Suprapubic skin (tissue), 4 donors: ENCODE measurements around the gene CRABP2. TPM values are rescaled to one million over a fixed set of nuclear protein-coding genes. Genes with fewer than 3 reads are reported as not detected.

Experiments used
- DNase-seq, 2 donors: peaks; one replicate each; pipeline ENCODE4 v3.0.0-alpha.2; 2019; ENCODE audit warnings: low spot score in 2 of 2
- H3K27ac ChIP-seq: fragments of 200-600 bp; sonication (generic); one replicate; pipeline ENCODE4 v1.5.1; 2019
- H3K27me3 ChIP-seq: fragments of 200-600 bp; sonication (generic); one replicate; pipeline ENCODE4 v1.5.1; 2019
- H3K36me3 ChIP-seq: fragments of 200-600 bp; sonication (generic); one replicate; pipeline ENCODE4 v1.5.1; 2019
- H3K4me1 ChIP-seq: fragments of 200-600 bp; sonication (generic); one replicate; pipeline ENCODE4 v1.5.1; 2019
- H3K4me3 ChIP-seq: fragments of 200-600 bp; sonication (generic); one replicate; pipeline ENCODE4 v1.5.1; 2019; ENCODE audit warnings: mild to moderate bottlenecking
- H3K9me3 ChIP-seq: fragments of 200-600 bp; sonication (generic); one replicate; pipeline ENCODE4 v1.5.1; 2019
- CTCF ChIP-seq, 2 donors: fragments of 200-600 bp in 1 of 2; fragments of 450-650 bp in 1 of 2; sonication (generic) in 1 of 2; IDR thresholded peaks; one replicate each; pipeline ENCODE4 v1.5.1; 2016 to 2019; ENCODE audit warnings: antibody characterized with exemption in 2 of 2, mild to moderate bottlenecking in 1 of 2, moderate library complexity in 1 of 2
- EP300 ChIP-seq: sonication (generic); formaldehyde crosslinking; IDR thresholded peaks from one replicate; pipeline ENCODE4 v1.6.1; 2017; ENCODE audit warnings: antibody characterized with exemption
- POLR2A ChIP-seq, 2 donors: fragments of 450-650 bp; IDR thresholded peaks; one replicate each; pipeline ENCODE4 v1.6.1; 2017; ENCODE audit warnings: antibody characterized with exemption in 2 of 2, mild to moderate bottlenecking in 2 of 2, moderate library complexity in 2 of 2
- POLR2AphosphoS5 ChIP-seq, 3 donors: sonication (generic); formaldehyde crosslinking; IDR thresholded peaks; one replicate each; pipeline ENCODE4 v1.6.1; 2017; ENCODE audit warnings: antibody characterized with exemption in 3 of 3
- whole genome bisulfite sequencing: methylation state at CpG from one replicate; pipeline ENCODE4 v1.1.5; 2018; 5-methylcytosine and 5-hydroxymethylcytosine counted together
- total RNA-seq, 4 donors: library from RNA; depleted of rRNA; stranded (reverse); fragments of >200 nt; gene quantifications; one replicate each; pipeline ENCODE4 v1.1.0, GENCODE V29; 2016

CRABP2 gene
- total RNA-seq, 4 donors from 2014 or later = 38.4 to 98.0 (median 68.2) TPM

GRCh38 chr1:156663178-156663577 lies 42.2 kb downstream of the CRABP2 start:
- no peaks in the 10 kb centered on the region for H3K27me3 ChIP-seq
- no peak overlapping the region for H3K4me3 ChIP-seq
- DNase-seq = no peak
- H3K9me3 ChIP-seq = no peaks in the 10 kb centered on the region
- 30% methylated on average over 5 of the region's 5 CpGs for WGBS
- H3K4me1 ChIP-seq = peaks cover 87% of the 10 kb centered on the region
- H3K36me3 ChIP-seq = no peaks in the 10 kb centered on the region
- TF ChIP-seq POLR2AphosphoS5 (IDR thresholded peaks at IDR 0.05) = no peak
- no peak for TF ChIP-seq CTCF (IDR thresholded peaks at IDR 0.05)
- no peak for TF ChIP-seq POLR2A (IDR thresholded peaks at IDR 0.05)
- TF ChIP-seq EP300 = no peak
- H3K27ac ChIP-seq = no peak overlapping the region

GRCh38 chr1:156662800-156663055 lies 42.7 kb downstream of the CRABP2 start:
- Histone ChIP-seq H3K27ac (no peak overlapping the region), H3K36me3 (no peaks in the 10 kb centered on the region), H3K4me3 (no peak overlapping the region), H3K27me3 (peaks cover 4% of the 10 kb centered on the region), H3K9me3 (no peaks in the 10 kb centered on the region), H3K4me1 (peaks cover 86% of the 10 kb centered on the region)
- DNase-seq = no peak
- 85% methylated on average over 5 of the region's 5 CpGs for WGBS
- no peak for TF ChIP-seq CTCF (IDR thresholded peaks at IDR 0.05)
- no peak for TF ChIP-seq POLR2AphosphoS5 (IDR thresholded peaks at IDR 0.05)
- TF ChIP-seq EP300 = no peak
- TF ChIP-seq POLR2A (IDR thresholded peaks at IDR 0.05) = no peak

- WGBS = 70% methylated on average over 11 of the region's 12 CpGs
- TF ChIP-seq CTCF (IDR thresholded peaks at IDR 0.05) = no peak
- TF ChIP-seq EP300 = no peak
- TF ChIP-seq POLR2A (IDR thresholded peaks at IDR 0.05) = no peak
- no peak overlapping the region for H3K4me3 ChIP-seq
- H3K4me1 ChIP-seq = peaks cover 86% of the 10 kb centered on the region
- no peak for DNase-seq
- peaks cover 8% of the 10 kb centered on the region for H3K27me3 ChIP-seq
- H3K9me3 ChIP-seq = no peaks in the 10 kb centered on the region
- H3K27ac ChIP-seq = peak overlapping the region; percentile 67
- no peaks in the 10 kb centered on the region for H3K36me3 ChIP-seq
Measured at GRCh38 chr1:156662005-156662799, 43.2 kb downstream of the CRABP2 start.

- H3K27me3 ChIP-seq = peaks cover 23% of the 10 kb centered on the region
- no peaks in the 10 kb centered on the region for H3K36me3 ChIP-seq
- H3K9me3 ChIP-seq = no peaks in the 10 kb centered on the region
- TF ChIP-seq CTCF (IDR thresholded peaks at IDR 0.05) (no peak), EP300 (no peak), POLR2AphosphoS5 (IDR thresholded peaks at IDR 0.05) (no peak), POLR2A (IDR thresholded peaks at IDR 0.05) (no peak)
- H3K4me1 ChIP-seq = peaks cover 79% of the 10 kb centered on the region
- peak overlapping the region; percentile 67 for H3K27ac ChIP-seq
- no peak overlapping the region for H3K4me3 ChIP-seq
- 78% methylated on average over 2 of the region's 2 CpGs for WGBS
- no peak for DNase-seq
Measured at GRCh38 chr1:156660752-156661112, 44.7 kb downstream of the CRABP2 start.

GRCh38 chr1:156659988-156660751 lies 45.2 kb downstream of the CRABP2 start:
- DNase-seq = peak; percentile 97 to 98
- no peak overlapping the region for H3K4me3 ChIP-seq
- H3K9me3 ChIP-seq = no peaks in the 10 kb centered on the region
- peaks cover 24% of the 10 kb centered on the region for H3K27me3 ChIP-seq
- peak in 1 of 3 donors; percentile 49 for TF ChIP-seq POLR2AphosphoS5 (IDR thresholded peaks at IDR 0.05)
- TF ChIP-seq CTCF (IDR thresholded peaks at IDR 0.05) = peak; percentile 95 to 100
- no peak for TF ChIP-seq POLR2A (IDR thresholded peaks at IDR 0.05)
- no peaks in the 10 kb centered on the region for H3K36me3 ChIP-seq
- peaks cover 75% of the 10 kb centered on the region for H3K4me1 ChIP-seq
- 21% methylated on average over 34 of the region's 38 CpGs for WGBS
- peak overlapping the region; percentile 67 for H3K27ac ChIP-seq
